ENCODE measurements around the gene SYNJ1.
A peak's percentile ranks its signal among the peaks of the same experiment; 100 is the strongest.
"Not testable (repeated sequence)": the region's sequence is repeated elsewhere in the genome, so short reads cannot be mapped to it uniquely, and the experiment has no call there.

SYNJ1 gene

DNA sequence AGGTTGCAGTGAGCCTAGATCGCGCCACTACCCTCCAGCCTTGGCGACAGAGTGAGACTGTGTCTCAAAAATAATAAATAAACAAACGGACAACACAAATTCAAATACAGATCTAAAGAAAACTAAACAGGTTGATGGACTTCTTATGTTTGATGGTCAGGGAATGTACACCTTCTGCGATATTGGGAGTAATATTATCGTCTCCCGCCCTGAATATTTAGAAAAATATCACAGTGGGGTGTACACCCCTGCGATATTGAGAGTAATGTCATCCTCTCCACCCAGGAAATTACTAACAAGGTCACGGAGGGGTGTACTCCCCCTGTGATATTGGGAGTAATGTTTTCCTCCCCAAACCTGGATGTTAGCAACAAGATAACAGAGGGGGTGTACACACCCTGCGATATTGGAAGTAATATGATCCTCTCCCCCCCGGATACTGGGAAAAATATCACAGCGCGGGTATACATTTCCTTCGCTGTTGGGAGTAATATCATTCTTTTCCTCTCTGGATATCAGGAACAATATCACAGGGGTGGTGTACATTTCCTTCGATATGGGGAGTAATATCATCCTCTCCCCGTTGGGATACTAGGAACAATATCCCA is 114.3 kb downstream of the SYNJ1 start:
- ATAC-seq (ENCODE audit: low read depth) (no peak), DNase-seq (ENCODE audit: low spot score) (no peak)
- peak overlapping the region; percentile 87 for H3K27ac ChIP-seq (ENCODE audit: poor library complexity, severe bottlenecking)
- no peak for TF ChIP-seq CTCF (IDR thresholded peaks at IDR 0.05; ENCODE audit: poor library complexity, severe bottlenecking)
- H3K4me3 ChIP-seq (ENCODE audit: severe bottlenecking) = peak overlapping the region; percentile 94
- H3K27me3 ChIP-seq (ENCODE audit: insufficient read depth, poor library complexity, severe bottlenecking) = no peaks in the 10 kb centered on the region
- peaks cover 6% of the 10 kb centered on the region for H3K4me1 ChIP-seq (ENCODE audit: insufficient read depth, poor library complexity, severe bottlenecking)
- peaks cover 17% of the 10 kb centered on the region for H3K36me3 ChIP-seq (ENCODE audit: low read depth)
- H3K9me3 ChIP-seq (ENCODE audit: severe bottlenecking) = no peaks in the 10 kb centered on the region

- TF ChIP-seq CTCF (IDR thresholded peaks at IDR 0.05; ENCODE audit: poor library complexity, severe bottlenecking) = no peak
- H3K27ac ChIP-seq (ENCODE audit: poor library complexity, severe bottlenecking) = peak overlapping the region; percentile 87
Observed at GRCh38 chr21:32612999-32613337, 114.8 kb downstream of the SYNJ1 start.

DNA sequence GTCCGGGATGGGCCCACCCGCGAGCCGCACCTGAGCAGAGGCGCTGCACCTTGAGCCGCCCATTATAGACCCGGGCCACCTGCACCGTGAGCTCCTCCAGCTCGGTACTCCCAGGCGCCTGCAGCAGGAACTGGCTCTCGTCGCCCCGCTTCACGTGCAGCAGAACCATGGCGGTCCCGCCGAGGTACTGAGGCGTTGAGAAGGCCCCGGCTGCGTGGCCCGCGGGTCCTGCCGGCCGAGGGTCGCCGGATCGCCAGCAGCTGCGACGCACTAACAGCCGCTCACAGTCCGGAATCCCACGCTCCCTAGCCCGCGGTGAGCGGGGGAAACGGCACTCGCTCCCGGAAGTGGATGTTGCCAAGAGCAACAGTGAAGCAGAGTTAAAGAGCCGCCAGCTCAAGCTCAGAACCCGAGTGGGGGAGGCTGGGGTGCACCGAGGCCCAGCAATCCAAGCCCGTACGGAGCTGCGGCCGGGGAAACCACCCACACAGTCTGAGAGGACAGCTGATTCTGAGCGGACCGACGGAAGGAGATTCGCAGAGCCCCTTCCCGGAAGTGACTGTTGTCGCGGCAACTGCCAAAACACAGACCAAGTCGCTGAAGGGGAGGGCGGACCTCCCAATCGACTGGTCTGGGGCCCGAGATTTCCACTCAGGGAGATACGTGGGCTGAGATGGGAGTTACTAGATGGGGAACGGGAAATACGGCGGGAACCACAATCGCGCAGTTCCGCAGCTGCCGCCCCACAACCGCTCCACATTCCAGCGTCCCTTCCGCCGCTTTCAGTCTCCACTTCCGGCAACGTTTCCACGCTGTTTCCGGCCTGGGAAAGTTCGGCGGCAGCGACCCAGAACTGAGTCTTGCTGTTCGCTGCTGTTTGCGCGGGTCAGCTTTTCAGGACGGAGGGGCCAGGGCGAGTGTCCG is 115.5 kb downstream of the SYNJ1 start, which contains the start of gene CFAP298:
Gene CFAP298, minus strand, starts transcription at position 303 of the 924 bp plus-strand sequence. Its CDS starts 134 bp downstream, at position 169.
- peaks cover 27% of the 10 kb centered on the region for H3K36me3 ChIP-seq (ENCODE audit: low read depth)
- no peaks in the 10 kb centered on the region for H3K27me3 ChIP-seq (ENCODE audit: insufficient read depth, poor library complexity, severe bottlenecking)
- peak within 1 kb of the TSS; percentile 87 for H3K27ac ChIP-seq (ENCODE audit: poor library complexity, severe bottlenecking)
- H3K4me3 ChIP-seq (ENCODE audit: severe bottlenecking) = peak within 1 kb of the TSS; percentile 94
- ATAC-seq (ENCODE audit: low read depth) (peak; percentile 95), DNase-seq (ENCODE audit: low spot score) (peak; percentile 93)
- TF ChIP-seq CTCF (IDR thresholded peaks at IDR 0.05; ENCODE audit: poor library complexity, severe bottlenecking) = no peak
- H3K4me1 ChIP-seq (ENCODE audit: insufficient read depth, poor library complexity, severe bottlenecking) = peaks cover 6% of the 10 kb centered on the region
- H3K9me3 ChIP-seq (ENCODE audit: severe bottlenecking) = no peaks in the 10 kb centered on the region

More at GRCh38 chr21:32612999-32613337, 114.8 kb downstream of the SYNJ1 start:
- Histone ChIP-seq H3K9me3 (ENCODE audit: severe bottlenecking) (no peaks in the 10 kb centered on the region), H3K36me3 (ENCODE audit: low read depth) (peaks cover 22% of the 10 kb centered on the region), H3K4me3 (ENCODE audit: severe bottlenecking) (peak overlapping the region; percentile 94), H3K4me1 (ENCODE audit: insufficient read depth, poor library complexity, severe bottlenecking) (peaks cover 6% of the 10 kb centered on the region), H3K27me3 (ENCODE audit: insufficient read depth, poor library complexity, severe bottlenecking) (no peaks in the 10 kb centered on the region)
- ATAC-seq (ENCODE audit: low read depth) (peak; percentile 7; the same call in 1 of the 3 replicates), DNase-seq (ENCODE audit: low spot score) (no peak)

- ATAC-seq (ENCODE audit: low read depth) = peak; percentile 21; the same call in 2 of the 3 replicates
Observed at GRCh38 chr21:32611471-32611997, 116.3 kb downstream of the SYNJ1 start.

DNA sequence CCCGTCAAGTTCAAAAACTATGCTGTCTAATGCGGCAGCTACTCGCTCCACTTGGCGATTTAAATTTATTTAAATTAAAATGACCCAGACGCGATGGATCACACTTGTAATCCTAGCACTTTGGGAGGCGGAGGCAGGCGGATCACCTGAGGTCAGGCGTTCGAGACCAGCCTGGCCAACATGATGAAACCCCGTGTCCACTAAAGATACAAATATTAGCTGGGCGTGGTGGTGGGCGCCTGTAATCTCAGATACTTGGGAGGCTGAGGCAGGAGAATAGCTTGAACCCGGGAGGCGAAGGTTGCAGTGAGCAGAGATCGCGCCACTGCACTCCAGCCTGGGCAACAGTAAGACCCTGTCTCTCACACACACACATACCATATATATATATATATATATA is 116.9 kb downstream of the SYNJ1 start:
- H3K4me3 ChIP-seq (ENCODE audit: severe bottlenecking) = peak overlapping the region; percentile 94
- H3K27me3 ChIP-seq (ENCODE audit: insufficient read depth, poor library complexity, severe bottlenecking); DNase-seq (ENCODE audit: low spot score); ATAC-seq (ENCODE audit: low read depth); H3K4me1 ChIP-seq (ENCODE audit: insufficient read depth, poor library complexity, severe bottlenecking); H3K27ac ChIP-seq (ENCODE audit: poor library complexity, severe bottlenecking); H3K9me3 ChIP-seq (ENCODE audit: severe bottlenecking): not testable (repeated sequence)
- peaks cover 41% of the 10 kb centered on the region for H3K36me3 ChIP-seq (ENCODE audit: low read depth)

More at GRCh38 chr21:32611471-32611997, 116.3 kb downstream of the SYNJ1 start:
- Histone ChIP-seq H3K36me3 (ENCODE audit: low read depth) (peaks cover 35% of the 10 kb centered on the region), H3K27me3 (ENCODE audit: insufficient read depth, poor library complexity, severe bottlenecking) (no peaks in the 10 kb centered on the region), H3K9me3 (ENCODE audit: severe bottlenecking) (no peaks in the 10 kb centered on the region), H3K27ac (ENCODE audit: poor library complexity, severe bottlenecking) (peak overlapping the region; percentile 87), H3K4me3 (ENCODE audit: severe bottlenecking) (peak overlapping the region; percentile 94), H3K4me1 (ENCODE audit: insufficient read depth, poor library complexity, severe bottlenecking) (peaks cover 6% of the 10 kb centered on the region)
- DNase-seq (ENCODE audit: low spot score) = no peak
- no peak for TF ChIP-seq CTCF (IDR thresholded peaks at IDR 0.05; ENCODE audit: poor library complexity, severe bottlenecking)

Measured in RWPE2 (cell line).